Spleen (tissue), 11 donors: Measurements from ENCODE around the gene TMA16. TPM values are rescaled to one million over a fixed set of nuclear protein-coding genes. Genes with fewer than 3 reads are reported as not detected.

Source experiments
- DNase-seq: peaks from one replicate; pipeline ENCODE4 v3.0.0-alpha.2; 2020
- H3K27ac ChIP-seq, 8 donors: fragments of 200-600 bp; sonication (generic) in 7 of 8; 1 replicate in 4 of 8; 2 replicates in 4 of 8; pipeline versions ENCODE4 v1.5.0 to v1.8.0; 2016 to 2021; ENCODE audit warnings: inconsistent platforms in 4 of 8, mild to moderate bottlenecking in 4 of 8, moderate library complexity in 1 of 8
- H3K27me3 ChIP-seq, 7 donors: fragments of 200-600 bp; sonication (generic) in 6 of 7; replicated peaks in 1 of 7; 1 replicate in 4 of 7; 2 replicates in 3 of 7; pipeline versions ENCODE4 v1.5.0 to v1.8.0; 2016 to 2021; ENCODE audit warnings: inconsistent platforms in 3 of 7, mild to moderate bottlenecking in 1 of 7
- H3K36me3 ChIP-seq, 6 donors: fragments of 200-600 bp; sonication (generic) in 5 of 6; 1 replicate in 4 of 6; 2 replicates in 2 of 6; pipeline versions ENCODE4 v1.5.0 to v1.8.0; 2016 to 2021; ENCODE audit warnings: inconsistent platforms in 2 of 6
- H3K4me1 ChIP-seq, 6 donors: fragments of 200-600 bp; sonication (generic) in 5 of 6; 1 replicate in 3 of 6; 2 replicates in 3 of 6; pipeline versions ENCODE4 v1.5.0 to v1.8.0; 2016 to 2021; ENCODE audit warnings: inconsistent platforms in 3 of 6
- H3K4me3 ChIP-seq, 8 donors: fragments of 200-600 bp; sonication (generic) in 7 of 8; 1 replicate in 4 of 8; 2 replicates in 4 of 8; pipeline versions ENCODE4 v1.5.0 to v1.8.0; 2016 to 2021; ENCODE audit warnings: inconsistent platforms in 4 of 8, mild to moderate bottlenecking in 4 of 8, moderate library complexity in 2 of 8
- H3K9me3 ChIP-seq, 8 donors: fragments of 200-600 bp; sonication (generic) in 7 of 8; 1 replicate in 4 of 8; 2 replicates in 4 of 8; pipeline versions ENCODE4 v1.5.0 to v1.8.0; 2016 to 2021; ENCODE audit warnings: inconsistent platforms in 4 of 8
- CTCF ChIP-seq, 11 experiments: fragments of 200-600 bp in 7 of 11; fragments of 450-650 bp in 4 of 11; sonication (generic) in 4 of 11; IDR thresholded peaks in 8 of 11; conservative IDR thresholded peaks in 3 of 11; 1 replicate in 7 of 11; 2 replicates in 4 of 11; pipeline versions ENCODE4 v1.4.0 to v1.8.0; 2016 to 2021; ENCODE audit warnings: antibody characterized with exemption in 11 of 11, inconsistent platforms in 4 of 11, mild to moderate bottlenecking in 1 of 11
- POLR2A ChIP-seq, 3 donors: fragments of 450-650 bp; IDR thresholded peaks; one replicate each; pipeline ENCODE4 v1.5.1; 2017; ENCODE audit warnings: antibody characterized with exemption in 3 of 3, mild to moderate bottlenecking in 1 of 3
- POLR2AphosphoS5 ChIP-seq, 3 donors: sonication (generic); formaldehyde crosslinking; IDR thresholded peaks; one replicate each; pipeline ENCODE4 v1.5.1; 2017; ENCODE audit warnings: antibody characterized with exemption in 3 of 3
- WGBS, 5 donors: extraction: QIAGEN DNeasy Blood & Tissue Kit in 3 of 5; methylation state at CpG; one replicate each; pipeline versions ENCODE4 v1.1.5 to v1.1.7; 2013 to 2018; 5-methylcytosine and 5-hydroxymethylcytosine counted together
- intact Hi-C: fragments of 100-400 bp; cut with DNase I; formaldehyde crosslinking; loops from one replicate; pipeline ENCODE4 v1.15.0; 2023; ENCODE audit warnings: low total_unique reads
- polyA plus RNA-seq, 3 donors: library from polyadenylated mRNA; stranded (reverse); fragments of 200-250 nt; gene quantifications; one replicate each; pipeline ENCODE4 v1.2.1, GENCODE V29; 2013
- total RNA-seq, 7 donors: library from RNA; depleted of rRNA in 3 of 7; stranded (reverse); fragments of >200 nt in 3 of 7; fragmentation: NEBNext Ultra II Directional in 4 of 7; extraction: Animal tissue kit (Norgen Biotek cat#: 25700) in 4 of 7; gene quantifications; one replicate each; pipeline versions ENCODE4 v1.1.0 to v1.2.1, GENCODE V29; 2016 to 2021
- donor health status: healthy with polysubstance abuse.
- donor health status: DM: no; HTN: no; CAD: no; lungs with moderate emphysema.
- donor health status: DM: no; HTN: no; CAD: no.
- donor health status: Bipolar disorder and iron deficiency.
- donor health status: healthy.
- donor health status: DM: no; HTN: no; CAD: no.
- donor health status: DM: yes; HTN: yes; CAD: no.

TMA16 gene
- total and polyA plus RNA-seq, 10 donors: 15.6 to 39.0 (median 29.1) TPM

GRCh38 chr4:163564221-163564720, 69.8 kb downstream of the TMA16 start:
- no peaks in the 10 kb centered on the region for H3K27me3 ChIP-seq
- no peak overlapping the region for H3K4me3 ChIP-seq
- peaks cover 0 to 42% (median 14%) of the 10 kb centered on the region in 8 donors for H3K9me3 ChIP-seq
- DNase-seq: no peak
- peaks cover 0 to 74% (median 0%) of the 10 kb centered on the region in 6 donors for H3K36me3 ChIP-seq
- peak overlapping the region in 4 of 8 donors; percentile 0 to 11 (median 6) for H3K27ac ChIP-seq
- intact Hi-C loops: no loop called here
- TF ChIP-seq POLR2A (IDR thresholded peaks at IDR 0.05): no peak
- no peak for TF ChIP-seq POLR2AphosphoS5 (IDR thresholded peaks at IDR 0.05)
- no peak for TF ChIP-seq CTCF (IDR thresholded peaks at IDR 0.05 in 8 of 11, conservative IDR thresholded peaks at IDR 0.05 in 3 of 11)
- WGBS, 5 donors: 88 to 96% (median 91%) methylated on average over 2 of the region's 2 CpGs
- peaks cover 0 to 48% (median 5%) of the 10 kb centered on the region in 6 donors for H3K4me1 ChIP-seq

GRCh38 chr4:163565226-163566135, 71.0 kb downstream of the TMA16 start:
- TF ChIP-seq CTCF (IDR thresholded peaks at IDR 0.05 in 8 of 11, conservative IDR thresholded peaks at IDR 0.05 in 3 of 11) (no peak), POLR2A (IDR thresholded peaks at IDR 0.05) (no peak), POLR2AphosphoS5 (IDR thresholded peaks at IDR 0.05) (no peak)
- H3K27ac ChIP-seq: peak overlapping the region in 4 of 8 donors; percentile 6 to 26 (median 16)
- peaks cover 0 to 82% (median 0%) of the 10 kb centered on the region in 6 donors for H3K36me3 ChIP-seq
- no peaks in the 10 kb centered on the region for H3K27me3 ChIP-seq
- 49 to 70% (median 59%) methylated on average over 5 of the region's 5 CpGs for WGBS, 5 donors
- H3K4me1 ChIP-seq: peaks cover 0 to 41% (median 0%) of the 10 kb centered on the region in 6 donors
- no peak for DNase-seq
- H3K4me3 ChIP-seq: no peak overlapping the region
- intact Hi-C loops: no loop called here
- peaks cover 0 to 39% (median 11%) of the 10 kb centered on the region in 8 donors for H3K9me3 ChIP-seq

- no peak for DNase-seq
- H3K9me3 ChIP-seq: peaks cover 0 to 37% (median 4%) of the 10 kb centered on the region in 8 donors
- H3K27ac ChIP-seq: peak overlapping the region in 4 of 8 donors; percentile 6 to 26 (median 16)
- TF ChIP-seq POLR2AphosphoS5 (IDR thresholded peaks at IDR 0.05) (peak in 1 of 3 donors; percentile 3), POLR2A (IDR thresholded peaks at IDR 0.05) (no peak), CTCF (IDR thresholded peaks at IDR 0.05 in 8 of 11, conservative IDR thresholded peaks at IDR 0.05 in 3 of 11) (no peak)
- peaks cover 0 to 82% (median 0%) of the 10 kb centered on the region in 6 donors for H3K36me3 ChIP-seq
- H3K4me3 ChIP-seq: no peak overlapping the region
- WGBS, 5 donors: 68 to 88% (median 74%) methylated on average over 4 of the region's 4 CpGs
- intact Hi-C loops: no loop called here
- no peaks in the 10 kb centered on the region for H3K27me3 ChIP-seq
- H3K4me1 ChIP-seq: peaks cover 0 to 41% (median 0%) of the 10 kb centered on the region in 6 donors
These were observed 71.8 kb downstream of the TMA16 start for GRCh38 chr4:163566257-163566796.
